Right lobe of liver (tissue), 6 donors: ENCODE data around the gene C17orf107. TPM values are rescaled to one million over a fixed set of nuclear protein-coding genes. Genes with fewer than 3 reads are reported as not detected.
A peak's percentile ranks its signal among the peaks of the same experiment; 100 is the strongest.

Experiments
- ATAC-seq, 4 donors: fragments of 200-7000 bp; cut with Tn5 transposase; one replicate each; pipeline ENCODE4 v1.9.1; 2020; ENCODE audit warnings: mild to moderate bottlenecking in 4 of 4, moderate library complexity in 4 of 4
- DNase-seq, 3 donors: peaks; one replicate each; pipeline ENCODE4 v3.0.0-alpha.2; 2020
- H3K27ac ChIP-seq, 3 donors: fragments of 200-600 bp; one replicate each; pipeline ENCODE4 v1.8.0; 2022
- H3K27me3 ChIP-seq, 2 donors: fragments of 200-600 bp; one replicate each; pipeline ENCODE4 v1.8.0; 2022
- H3K36me3 ChIP-seq, 4 donors: fragments of 200-600 bp; sonication (generic) in 1 of 4; one replicate each; pipeline versions ENCODE4 v1.5.1 to v1.8.0; 2017 to 2022; ENCODE audit warnings: control low read depth in 1 of 4
- H3K4me1 ChIP-seq, 4 donors: fragments of 200-600 bp; sonication (generic) in 1 of 4; one replicate each; pipeline versions ENCODE4 v1.5.1 to v1.8.0; 2017 to 2022; ENCODE audit warnings: control low read depth in 1 of 4
- H3K4me3 ChIP-seq, 3 donors: fragments of 200-600 bp; one replicate each; pipeline ENCODE4 v1.8.0; 2022
- H3K9me3 ChIP-seq, 4 donors: fragments of 200-600 bp; sonication (generic) in 1 of 4; one replicate each; pipeline versions ENCODE4 v1.5.1 to v1.8.0; 2017 to 2022; ENCODE audit warnings: control low read depth in 1 of 4
- POLR2A ChIP-seq: fragments of 450-650 bp; IDR thresholded peaks from one replicate; pipeline ENCODE4 v1.6.1; 2017; ENCODE audit warnings: antibody characterized with exemption, mild to moderate bottlenecking
- WGBS: methylation state at CpG from one replicate; pipeline ENCODE4 v1.1.6; 2018; ENCODE audit warnings: low coverage, low lambda C conversion rate; ENCODE audit not compliant: insufficient coverage; ENCODE audit errors: missing lambda C conversion rate; 5-methylcytosine and 5-hydroxymethylcytosine counted together
- intact Hi-C, 2 donors: fragments of 100-400 bp; cut with DNase I; formaldehyde crosslinking; loops; one replicate each; pipeline versions ENCODE4 v1.11.2 to v1.14.1; 2022
- total RNA-seq, 6 experiments: library from RNA; depleted of rRNA in 2 of 6; stranded (reverse); fragments of >200 nt in 2 of 6; fragmentation: NEBNext Ultra II Directional in 3 of 6; extraction: Animal tissue kit (Norgen Biotek cat#: 25700) in 3 of 6; gene quantifications; one replicate each; pipeline versions ENCODE4 v1.1.0 to v1.2.4, GENCODE V29; 2016 to 2023
- TF ChIP-seq, protein P1 (sequence below), 4 donors: fragments of 200-600 bp in 3 of 4; fragments of 450-650 bp in 1 of 4; IDR thresholded peaks; one replicate each; pipeline versions ENCODE4 v1.5.1 to v1.8.0; 2016 to 2022; ENCODE audit warnings: antibody characterized with exemption in 4 of 4, mild to moderate bottlenecking in 2 of 4
- donor health status: DM: no; HTN: yes; CAD: no.
- donor health status: DM: no; HTN: no; CAD: no.
- donor health status: DM: no; HTN: no; CAD: no.
- donor health status: DM: no; HTN: yes; CAD: no.
- donor health status: DM: no; HTN: yes; CAD: no.

Gene C17orf107
- total RNA-seq, 6 experiments from 2014 or later, result 1.6 to 4.0 (median 3.2) TPM

DNA sequence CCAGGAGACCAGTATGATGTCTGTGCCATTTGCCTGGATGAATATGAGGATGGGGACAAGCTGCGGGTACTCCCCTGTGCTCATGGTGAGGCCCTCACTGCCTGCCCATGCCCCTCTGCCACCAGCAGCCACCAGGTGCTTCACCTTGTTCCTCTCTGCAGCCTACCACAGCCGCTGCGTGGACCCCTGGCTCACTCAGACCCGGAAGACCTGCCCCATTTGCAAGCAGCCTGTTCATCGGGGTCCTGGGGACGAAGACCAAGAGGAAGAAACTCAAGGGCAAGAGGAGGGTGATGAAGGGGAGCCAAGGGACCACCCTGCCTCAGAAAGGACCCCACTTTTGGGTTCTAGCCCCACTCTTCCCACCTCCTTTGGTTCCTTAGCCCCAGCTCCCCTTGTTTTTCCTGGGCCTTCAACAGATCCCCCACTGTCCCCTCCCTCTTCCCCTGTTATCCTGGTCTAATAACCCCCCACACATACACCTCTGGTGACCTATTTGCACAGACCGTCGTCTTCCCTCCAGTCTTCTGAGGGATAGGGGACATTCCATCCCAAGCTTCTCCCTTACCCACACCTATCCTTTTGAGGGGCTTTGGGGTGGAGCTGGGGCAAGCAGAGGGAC, 45.3 kb downstream of the C17orf107 start:
- ATAC-seq (no peak), DNase-seq (no peak)
- Histone ChIP-seq H3K27me3 (no peaks in the 10 kb centered on the region), H3K4me1 (peaks cover 0 to 34% (median 6%) of the 10 kb centered on the region in 4 donors), H3K36me3 (peaks cover 0 to 37% (median 7%) of the 10 kb centered on the region in 4 donors), H3K9me3 (no peaks in the 10 kb centered on the region), H3K27ac (peak overlapping the region in 2 of 3 donors; percentile 37 to 98), H3K4me3 (no peak overlapping the region)
- WGBS, result 12% methylated on average over 3 of the region's 8 CpGs
- intact Hi-C loops, result no loop called here
- TF ChIP-seq, protein P1, sequence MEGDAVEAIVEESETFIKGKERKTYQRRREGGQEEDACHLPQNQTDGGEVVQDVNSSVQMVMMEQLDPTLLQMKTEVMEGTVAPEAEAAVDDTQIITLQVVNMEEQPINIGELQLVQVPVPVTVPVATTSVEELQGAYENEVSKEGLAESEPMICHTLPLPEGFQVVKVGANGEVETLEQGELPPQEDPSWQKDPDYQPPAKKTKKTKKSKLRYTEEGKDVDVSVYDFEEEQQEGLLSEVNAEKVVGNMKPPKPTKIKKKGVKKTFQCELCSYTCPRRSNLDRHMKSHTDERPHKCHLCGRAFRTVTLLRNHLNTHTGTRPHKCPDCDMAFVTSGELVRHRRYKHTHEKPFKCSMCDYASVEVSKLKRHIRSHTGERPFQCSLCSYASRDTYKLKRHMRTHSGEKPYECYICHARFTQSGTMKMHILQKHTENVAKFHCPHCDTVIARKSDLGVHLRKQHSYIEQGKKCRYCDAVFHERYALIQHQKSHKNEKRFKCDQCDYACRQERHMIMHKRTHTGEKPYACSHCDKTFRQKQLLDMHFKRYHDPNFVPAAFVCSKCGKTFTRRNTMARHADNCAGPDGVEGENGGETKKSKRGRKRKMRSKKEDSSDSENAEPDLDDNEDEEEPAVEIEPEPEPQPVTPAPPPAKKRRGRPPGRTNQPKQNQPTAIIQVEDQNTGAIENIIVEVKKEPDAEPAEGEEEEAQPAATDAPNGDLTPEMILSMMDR (IDR thresholded peaks at IDR 0.05), result no peak
- TF ChIP-seq POLR2A, result no peak

DNA sequence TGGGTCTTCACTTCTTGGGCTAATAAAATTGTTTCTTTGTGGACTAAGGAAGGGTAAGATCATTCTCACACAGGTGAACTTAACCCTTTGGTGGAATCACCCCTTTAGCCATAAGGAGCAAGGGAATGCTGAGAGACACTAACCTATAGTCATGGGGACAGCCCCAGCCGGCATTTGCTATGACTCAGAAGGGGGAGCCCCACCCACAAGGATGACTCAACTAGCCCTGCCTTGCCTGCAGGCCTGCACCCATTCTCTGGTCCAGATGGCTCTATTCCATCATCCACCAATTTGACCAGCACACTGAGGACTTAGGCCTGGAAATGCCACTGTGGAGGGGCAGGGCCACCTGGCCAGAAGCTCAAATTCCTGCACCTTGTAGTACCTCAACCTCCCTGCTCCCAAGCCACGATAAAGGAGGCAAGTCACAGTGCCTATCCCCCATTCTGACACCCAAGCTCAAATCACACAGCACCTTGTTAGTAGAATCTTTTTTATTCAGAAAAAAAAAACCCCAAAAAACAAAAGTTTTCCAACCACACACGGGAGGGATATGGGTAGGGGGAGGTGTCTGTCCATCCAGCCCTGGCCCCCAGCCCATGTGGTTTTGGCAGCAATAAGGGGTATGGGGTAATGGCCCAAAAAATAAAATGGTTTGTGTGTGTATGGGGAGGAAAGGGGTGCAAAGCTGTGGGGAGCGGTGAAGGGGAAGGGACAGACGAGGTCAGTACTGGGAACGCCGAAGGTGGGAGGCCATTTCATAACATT, 46.0 kb downstream of the C17orf107 start:
- ATAC-seq (peak in 3 of 4 donors; percentile 1 to 49 (median 16)), DNase-seq (peak in 2 of 3 donors; percentile 82)
- Histone ChIP-seq H3K27me3 (no peaks in the 10 kb centered on the region), H3K27ac (peak overlapping the region in 2 of 3 donors; percentile 37 to 98), H3K9me3 (no peaks in the 10 kb centered on the region), H3K4me3 (peak overlapping the region in 2 of 3 donors; percentile 2 to 10), H3K4me1 (peaks cover 0 to 35% (median 6%) of the 10 kb centered on the region in 4 donors), H3K36me3 (peaks cover 0 to 37% (median 7%) of the 10 kb centered on the region in 4 donors)
- intact Hi-C loops, result no loop called here
- 18% methylated on average over 7 of the region's 7 CpGs for WGBS
- TF ChIP-seq POLR2A, result peak; percentile 69
- TF ChIP-seq, protein P1 (IDR thresholded peaks at IDR 0.05), result no peak

DNA sequence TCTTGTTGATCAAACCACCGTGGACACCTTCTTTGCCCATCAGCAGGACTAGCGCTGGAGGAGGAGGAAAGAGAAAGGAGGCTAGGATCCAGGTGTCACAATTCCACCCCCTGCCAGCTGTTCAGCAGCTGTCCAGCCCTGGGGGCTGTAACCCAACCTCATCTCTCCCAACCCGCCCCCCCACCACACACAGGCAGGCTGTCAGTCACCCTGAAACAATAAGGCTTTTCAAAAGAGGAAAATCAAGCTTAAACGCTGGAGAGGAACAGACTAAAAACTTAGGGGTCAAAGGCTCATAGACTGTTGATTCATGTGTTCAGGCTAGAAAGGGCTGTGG, 46.6 kb downstream of the C17orf107 start:
- H3K27me3 ChIP-seq, result no peaks in the 10 kb centered on the region
- intact Hi-C loops, result no loop called here
- peaks cover 0 to 37% (median 7%) of the 10 kb centered on the region in 4 donors for H3K36me3 ChIP-seq
- ATAC-seq, result no peak
- DNase-seq, result no peak
- peak overlapping the region in 2 of 3 donors; percentile 6 to 98 for H3K27ac ChIP-seq
- WGBS, result 12% methylated on average over 3 of the region's 4 CpGs
- peaks cover 0 to 40% (median 8%) of the 10 kb centered on the region in 4 donors for H3K4me1 ChIP-seq
- TF ChIP-seq POLR2A, result no peak
- TF ChIP-seq, protein P1 (IDR thresholded peaks at IDR 0.05), result no peak
- no peaks in the 10 kb centered on the region for H3K9me3 ChIP-seq
- peak overlapping the region; percentile 86 to 100 (median 91) for H3K4me3 ChIP-seq

DNA sequence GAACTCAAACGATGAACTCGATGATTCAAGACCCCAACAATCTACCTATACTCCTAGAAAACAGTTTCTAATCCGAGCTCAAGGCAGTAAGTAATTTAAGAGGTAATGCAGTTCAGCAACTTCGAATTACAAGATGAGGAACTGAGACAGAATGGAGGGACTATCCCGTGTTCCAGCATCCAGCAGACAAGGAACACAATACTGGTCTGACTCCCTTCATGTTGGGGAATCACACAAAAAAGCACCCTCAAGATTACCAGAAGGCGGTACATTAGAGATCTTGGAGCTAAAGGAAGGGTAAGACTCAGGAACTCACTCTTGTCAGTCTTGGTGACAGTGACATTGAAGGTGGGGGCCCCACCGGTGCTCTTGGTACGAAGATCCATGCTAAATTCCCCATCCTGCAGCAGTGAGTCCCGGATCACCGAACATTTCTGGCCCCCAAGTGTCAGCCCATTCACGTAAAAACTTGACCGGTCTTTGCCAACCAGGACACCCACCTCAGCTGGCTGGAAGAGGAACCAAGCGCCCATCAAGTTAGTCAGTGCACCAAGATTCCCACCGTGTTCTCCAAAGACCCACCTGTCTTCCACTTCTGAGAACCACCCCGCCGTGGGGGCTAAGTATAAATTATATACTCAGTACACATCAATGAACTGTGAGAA, 47.1 kb downstream of the C17orf107 start:
- no peak for TF ChIP-seq POLR2A
- TF ChIP-seq, protein P1 (IDR thresholded peaks at IDR 0.05), result no peak
- Histone ChIP-seq H3K27me3 (no peaks in the 10 kb centered on the region), H3K36me3 (peaks cover 0 to 37% (median 7%) of the 10 kb centered on the region in 4 donors), H3K9me3 (no peaks in the 10 kb centered on the region), H3K4me1 (peaks cover 0 to 39% (median 8%) of the 10 kb centered on the region in 4 donors), H3K4me3 (peak overlapping the region; percentile 86 to 100 (median 91)), H3K27ac (peak overlapping the region in 2 of 3 donors; percentile 97 to 98)
- no peak for DNase-seq
- WGBS, result 18% methylated on average over 12 of the region's 16 CpGs
- ATAC-seq, result no peak
- intact Hi-C loops, result no loop called here
